HepG2 (cell line): Measurements from ENCODE around the gene PHRF1. TPM values are rescaled to one million over a fixed set of nuclear protein-coding genes. Genes with fewer than 3 reads are reported as not detected.

Experiments used
- ATF1 ChIP-seq: IDR thresholded peaks from 2 replicates; pipeline ENCODE4 v1.6.1; 2016; ENCODE audit warnings: mild to moderate bottlenecking, control low read depth
- GATA4 ChIP-seq: sonication (generic); IDR thresholded peaks from 2 replicates; pipeline ENCODE4 v1.6.1; 2016; ENCODE audit warnings: antibody characterized with exemption, low read depth, borderline replicate concordance
- HINFP ChIP-seq: sonication (generic); formaldehyde crosslinking; IDR thresholded peaks from 2 replicates; pipeline ENCODE4 v1.4.0; 2020; ENCODE audit warnings: low read depth, mild to moderate bottlenecking, missing genetic modification reagents
- HNRNPK ChIP-seq: fragments of 200-400 bp; formaldehyde crosslinking; IDR thresholded peaks from 2 replicates; pipeline ENCODE4 v1.6.1; 2018; ENCODE audit warnings: low read length, low read depth, moderate library complexity, mild to moderate bottlenecking; ENCODE audit not compliant: poor library complexity, severe bottlenecking
- HOXD1 ChIP-seq: sonication (generic); formaldehyde crosslinking; IDR thresholded peaks from 2 replicates; pipeline ENCODE4 v1.5.0; 2020; ENCODE audit warnings: missing genetic modification reagents
- KLF12 ChIP-seq: sonication (generic); formaldehyde crosslinking; IDR thresholded peaks from 2 replicates; pipeline ENCODE4 v1.4.0; 2020; ENCODE audit warnings: missing genetic modification reagents, borderline replicate concordance
- MAFF ChIP-seq: IDR thresholded peaks from 2 replicates; pipeline ENCODE4 v1.6.1; 2011; ENCODE audit warnings: low read depth, low read length, improper control_type of control experiment
- MXD4 ChIP-seq: IDR thresholded peaks from 2 replicates; pipeline ENCODE4 v1.6.1; 2016; ENCODE audit warnings: mild to moderate bottlenecking, missing biosample characterization, missing genetic modification reagents
- NFAT5 ChIP-seq: sonication (generic); formaldehyde crosslinking; IDR thresholded peaks from 2 replicates; pipeline ENCODE4 v1.4.0; 2020; ENCODE audit warnings: missing genetic modification reagents
- ZNF18 ChIP-seq: sonication (generic); formaldehyde crosslinking; IDR thresholded peaks from 2 replicates; pipeline ENCODE4 v1.8.0; 2022; ENCODE audit warnings: mild to moderate bottlenecking, missing genetic modification reagents; ENCODE audit not compliant: insufficient replicate concordance
- ZNF354B ChIP-seq: sonication (generic); formaldehyde crosslinking; IDR thresholded peaks from 2 replicates; pipeline ENCODE4 v1.8.0; 2022; ENCODE audit warnings: mild to moderate bottlenecking, missing genetic modification reagents
- ZNF710 ChIP-seq: sonication (generic); formaldehyde crosslinking; IDR thresholded peaks from 2 replicates; pipeline ENCODE4 v1.5.0; 2020; ENCODE audit warnings: mild to moderate bottlenecking, missing genetic modification reagents, borderline replicate concordance
- ZSCAN21 ChIP-seq: sonication (generic); formaldehyde crosslinking; IDR thresholded peaks from 2 replicates; pipeline ENCODE4 v1.8.0; 2022; ENCODE audit warnings: mild to moderate bottlenecking, missing genetic modification reagents, moderate library complexity, borderline replicate concordance
- ZSCAN5A ChIP-seq: sonication (generic); formaldehyde crosslinking; IDR thresholded peaks from 2 replicates; pipeline ENCODE4 v1.8.0; 2022; ENCODE audit warnings: mild to moderate bottlenecking, missing genetic modification reagents, borderline replicate concordance
- polyA plus RNA-seq, 8 experiments: library from polyadenylated mRNA; depleted of rRNA in 3 of 8; stranded (reverse) in 7 of 8; unstranded in 1 of 8; fragments of >200 nt; fragmentation: Illumina TruSeq in 4 of 8; extraction: Trizol in 4 of 8; gene quantifications; 2 replicates each; pipeline versions ENCODE4 v1.2.1 to v1.2.3, GENCODE V29; 2011 to 2016; ENCODE audit warnings: low read depth in 4 of 8, missing spikeins in 1 of 8, mixed read lengths in 1 of 8; ENCODE audit not compliant: insufficient read depth in 1 of 8
- total RNA-seq, 5 experiments: library from RNA; depleted of rRNA; stranded (reverse); fragments of >200 nt; fragmentation: Illumina TruSeq; extraction: Trizol; gene quantifications; 2 replicates each; pipeline ENCODE4 v1.2.3, GENCODE V29; 2016; ENCODE audit warnings: low read depth in 1 of 5

Gene PHRF1
- total and polyA plus RNA-seq, 2 of the 13 experiments (the other 11 are each of a cell fraction or from before 2014, with no cell fraction given) = 8.2 to 16.7 TPM

- TF ChIP-seq NFAT5 (CRISPR knock-in tag) = no peak
- no peak for TF ChIP-seq HNRNPK
- TF ChIP-seq MXD4 (CRISPR knock-in tag) = peak; percentile 85
- no peak for TF ChIP-seq GATA4
- TF ChIP-seq ZSCAN5A (CRISPR knock-in tag) = no peak
- no peak for TF ChIP-seq MAFF
- no peak for TF ChIP-seq ATF1 (CRISPR knock-in tag)
- no peak for TF ChIP-seq HINFP (CRISPR knock-in tag)
- TF ChIP-seq ZNF354B (CRISPR knock-in tag) = no peak
- no peak for TF ChIP-seq ZSCAN21
- TF ChIP-seq HOXD1 = no peak
- TF ChIP-seq ZNF710 (CRISPR knock-in tag) = no peak
- TF ChIP-seq KLF12 (CRISPR knock-in tag) = no peak
- no peak for TF ChIP-seq ZNF18
Measured at GRCh38 chr11:561148-562003, 14.9 kb upstream of the PHRF1 start (continued).
